ENCODE results near the gene KIF3C. TPM values are rescaled to one million over a fixed set of nuclear protein-coding genes. Genes with fewer than 3 reads are reported as not detected.
A peak's percentile ranks its signal among the peaks of the same experiment; 100 is the strongest.
"Not testable (repeated sequence)": the region's sequence is repeated elsewhere in the genome, so short reads cannot be mapped to it uniquely, and the experiment has no call there.

KIF3C gene
- total RNA-seq, 4 donors from 2014 or later: 0.70 to 71.0 (median 3.2) TPM

- H3K9me3 ChIP-seq: no peaks in the 10 kb centered on the region
- H3K4me1 ChIP-seq: peaks cover 0 to 18% (median 0%) of the 10 kb centered on the region in 4 donors
- no peak overlapping the region for H3K4me3 ChIP-seq
- DNase-seq: no peak
- no peaks in the 10 kb centered on the region for H3K27me3 ChIP-seq
- no peak for TF ChIP-seq POLR2A (IDR thresholded peaks at IDR 0.05)
- TF ChIP-seq CTCF (IDR thresholded peaks at IDR 0.05): no peak
- no peaks in the 10 kb centered on the region for H3K36me3 ChIP-seq
- H3K27ac ChIP-seq: peak overlapping the region in 2 of 4 donors; percentile 5 to 8
These were observed 20.5 kb upstream of the KIF3C start for GRCh38 chr2:26002632-26003310.

GRCh38 chr2:26001743-26002351 is 19.6 kb upstream of the KIF3C start:
- TF ChIP-seq CTCF (IDR thresholded peaks at IDR 0.05): no peak
- DNase-seq: peak in 1 of 3 donors; percentile 57
- peak overlapping the region in 2 of 4 donors; percentile 14 to 17 for H3K27ac ChIP-seq

DNA sequence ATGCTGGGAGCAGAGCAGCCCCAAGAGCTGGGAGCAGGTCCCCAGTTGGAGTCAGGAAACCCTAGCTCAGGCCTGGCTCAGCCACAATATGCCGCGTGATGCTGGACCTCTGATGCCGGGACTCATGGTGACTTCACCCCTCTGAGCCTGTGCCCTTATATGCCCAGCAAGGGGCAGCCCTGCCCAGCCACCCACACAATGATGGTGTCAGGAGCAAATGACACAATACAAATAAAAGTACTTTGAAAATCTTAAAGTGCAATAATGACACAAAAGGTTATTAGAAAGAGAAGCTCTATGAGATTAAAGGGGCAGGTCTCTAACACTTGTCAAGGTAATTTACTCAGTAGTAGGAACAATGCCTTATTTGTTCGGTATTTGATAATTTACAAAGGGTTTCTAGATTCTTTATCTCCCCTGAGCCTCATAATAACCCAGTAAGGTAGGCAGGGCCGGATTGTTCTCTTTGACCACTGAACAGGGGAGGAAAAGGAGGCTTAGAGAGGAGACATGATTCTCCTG is 18.3 kb upstream of the KIF3C start:
- DNase-seq: peak in 1 of 3 donors; percentile 59
- Histone ChIP-seq H3K36me3 (no peaks in the 10 kb centered on the region), H3K27me3 (no peaks in the 10 kb centered on the region), H3K27ac (peak overlapping the region in 1 of 4 donors; percentile 14), H3K9me3 (no peaks in the 10 kb centered on the region), H3K4me3 (no peak overlapping the region), H3K4me1 (peaks cover 0 to 18% (median 0%) of the 10 kb centered on the region in 4 donors)
- TF ChIP-seq POLR2A (IDR thresholded peaks at IDR 0.05) (no peak), CTCF (IDR thresholded peaks at IDR 0.05) (peak in 1 of 6 experiments; percentile 7)

More at GRCh38 chr2:26001743-26002351, 19.6 kb upstream of the KIF3C start:
- Histone ChIP-seq H3K27me3 (no peaks in the 10 kb centered on the region), H3K9me3 (no peaks in the 10 kb centered on the region), H3K36me3 (no peaks in the 10 kb centered on the region), H3K4me1 (peaks cover 0 to 18% (median 0%) of the 10 kb centered on the region in 4 donors), H3K4me3 (no peak overlapping the region)

DNA sequence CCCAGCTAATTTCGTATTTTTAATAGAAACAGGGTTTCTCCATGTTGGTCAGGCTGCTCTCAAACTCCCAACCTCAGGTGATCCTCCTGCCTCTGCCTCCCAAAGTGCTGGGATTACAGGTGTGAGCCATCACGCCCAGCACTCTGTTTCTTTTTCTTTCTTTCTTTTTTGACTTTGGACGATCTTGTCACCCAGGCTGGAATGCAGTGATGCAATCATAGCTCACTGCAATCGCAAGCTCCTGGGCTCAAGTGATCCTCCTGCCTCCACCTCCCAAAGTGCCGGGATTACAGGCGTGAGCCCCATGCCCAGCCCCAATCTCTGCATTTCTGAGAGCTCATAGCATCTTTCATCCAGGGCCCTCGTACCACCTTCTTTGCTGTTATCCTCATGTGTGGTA is 17.1 kb upstream of the KIF3C start:
- H3K4me1 ChIP-seq: peaks cover 0 to 18% (median 0%) of the 10 kb centered on the region in 4 donors
- not testable (repeated sequence) for H3K9me3 ChIP-seq, H3K4me3 ChIP-seq, H3K36me3 ChIP-seq, DNase-seq, H3K27me3 ChIP-seq
- peak overlapping the region in 1 of 4 donors; percentile 16 for H3K27ac ChIP-seq

GRCh38 chr2:25998816-25999383 is 16.6 kb upstream of the KIF3C start:
- not testable (repeated sequence) for H3K36me3 ChIP-seq, H3K9me3 ChIP-seq, H3K4me3 ChIP-seq, DNase-seq, H3K27me3 ChIP-seq, H3K27ac ChIP-seq
- H3K4me1 ChIP-seq: peaks cover 0 to 18% (median 0%) of the 10 kb centered on the region in 4 donors

DNA sequence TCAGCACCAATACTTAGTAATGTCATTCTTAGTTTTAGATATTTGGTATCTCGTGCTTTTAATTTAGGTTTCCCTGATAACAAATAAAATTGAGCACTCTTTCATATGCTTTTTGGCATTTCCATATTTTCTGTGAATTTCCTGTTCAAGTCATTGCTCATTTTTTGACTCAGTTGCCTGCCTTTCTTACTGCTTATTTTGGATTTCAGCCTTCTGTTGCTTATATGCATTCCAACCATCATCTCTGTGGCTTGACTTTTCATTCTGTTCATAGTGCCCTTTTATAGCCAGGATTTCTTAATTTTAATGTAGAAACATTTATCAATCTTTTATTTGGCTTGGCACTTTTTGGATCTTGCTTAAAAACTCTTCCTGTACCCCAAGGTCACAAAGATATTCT is 14.5 kb upstream of the KIF3C start:
- Histone ChIP-seq H3K4me1 (peaks cover 0 to 15% (median 0%) of the 10 kb centered on the region in 4 donors), H3K36me3 (no peaks in the 10 kb centered on the region), H3K9me3 (no peaks in the 10 kb centered on the region), H3K27ac (no peak overlapping the region), H3K27me3 (no peaks in the 10 kb centered on the region), H3K4me3 (no peak overlapping the region)
- TF ChIP-seq CTCF (IDR thresholded peaks at IDR 0.05) (no peak), POLR2A (IDR thresholded peaks at IDR 0.05) (no peak)
- no peak for DNase-seq

All from Peyer's patch (tissue), 4 donors.